Cardiac muscle cell (in vitro differentiated cells and primary cell): ENCODE measurements around the gene TSHR. TPM values are rescaled to one million over a fixed set of nuclear protein-coding genes. Genes with fewer than 3 reads are reported as not detected.

Source experiments
- DNase-seq, 2 donors: peaks; one replicate each; pipeline versions ENCODE4 v3.0.0 to v3.0.0-alpha.2; 2010 to 2017; ENCODE audit warnings: low read depth in 1 of 2, low spot score in 1 of 2
- H3K27ac ChIP-seq: fragments of 200-600 bp; sonication (generic); 2 replicates; pipeline ENCODE4 v1.5.1; 2016
- H3K27me3 ChIP-seq: fragments of 200-600 bp; sonication (generic); 2 replicates; pipeline ENCODE4 v1.6.0; 2016; ENCODE audit warnings: control low read depth
- H3K36me3 ChIP-seq: fragments of 200-600 bp; sonication (generic); 2 replicates; pipeline ENCODE4 v1.5.1; 2016; ENCODE audit warnings: control low read depth
- H3K4me1 ChIP-seq: fragments of 200-600 bp; sonication (generic); 2 replicates; pipeline ENCODE4 v1.8.1; 2017; ENCODE audit warnings: low read depth, mild to moderate bottlenecking, mixed run types
- H3K4me3 ChIP-seq: fragments of 200-600 bp; sonication (generic); 2 replicates; pipeline ENCODE4 v1.5.1; 2016; ENCODE audit warnings: mild to moderate bottlenecking
- H3K9me3 ChIP-seq: fragments of 200-600 bp; sonication (generic); 2 replicates; pipeline ENCODE4 v1.5.1; 2017; ENCODE audit warnings: low read depth, mild to moderate bottlenecking, control low read depth
- CTCF ChIP-seq: IDR thresholded peaks from 2 replicates; pipeline ENCODE4 v1.5.1; 2012; ENCODE audit warnings: low read depth, mild to moderate bottlenecking, low read length
- polyA plus RNA-seq: library from polyadenylated mRNA; unstranded; fragments of >200 nt; fragmentation: Nextera tagmentation; extraction: Ambion mirVana; gene quantifications from 2 replicates; pipeline ENCODE4 v1.2.1, GENCODE V29; 2016
- total RNA-seq: library from RNA; depleted of rRNA; stranded (reverse); fragments of >200 nt; gene quantifications from 2 replicates; pipeline ENCODE4 v1.2.3, GENCODE V29; 2016

Gene TSHR
- total and polyA plus RNA-seq, 2 experiments from 2014 or later: 0.38 to 1.2 TPM

GRCh38 chr14:81153187-81153586 is 197.8 kb downstream of the TSHR start:
- Histone ChIP-seq H3K4me3 (no peak overlapping the region), H3K27me3 (no peaks in the 10 kb centered on the region), H3K4me1 (no peaks in the 10 kb centered on the region), H3K27ac (no peak overlapping the region), H3K9me3 (no peaks in the 10 kb centered on the region), H3K36me3 (no peaks in the 10 kb centered on the region)
- TF ChIP-seq CTCF: no peak
- no peak for DNase-seq

- Histone ChIP-seq H3K36me3 (no peaks in the 10 kb centered on the region), H3K4me1 (no peaks in the 10 kb centered on the region), H3K27ac (no peak overlapping the region), H3K9me3 (no peaks in the 10 kb centered on the region), H3K4me3 (no peak overlapping the region), H3K27me3 (no peaks in the 10 kb centered on the region)
- DNase-seq: no peak
- no peak for TF ChIP-seq CTCF
These were observed 202.0 kb downstream of the TSHR start for GRCh38 chr14:81157431-81157830.

GRCh38 chr14:81161088-81161487 is 205.7 kb downstream of the TSHR start:
- Histone ChIP-seq H3K4me1 (no peaks in the 10 kb centered on the region), H3K27ac (no peak overlapping the region), H3K27me3 (no peaks in the 10 kb centered on the region), H3K4me3 (no peak overlapping the region), H3K36me3 (no peaks in the 10 kb centered on the region), H3K9me3 (no peaks in the 10 kb centered on the region)
- DNase-seq: no peak
- no peak for TF ChIP-seq CTCF

- Histone ChIP-seq H3K36me3 (no peaks in the 10 kb centered on the region), H3K27me3 (no peaks in the 10 kb centered on the region), H3K4me1 (no peaks in the 10 kb centered on the region), H3K4me3 (no peak overlapping the region), H3K9me3 (no peaks in the 10 kb centered on the region), H3K27ac (no peak overlapping the region)
- DNase-seq: no peak
- TF ChIP-seq CTCF: no peak
These were observed 206.3 kb downstream of the TSHR start for GRCh38 chr14:81161749-81162148.

GRCh38 chr14:81162941-81163340 is 207.5 kb downstream of the TSHR start:
- no peaks in the 10 kb centered on the region for H3K9me3 ChIP-seq
- no peaks in the 10 kb centered on the region for H3K27me3 ChIP-seq
- H3K27ac ChIP-seq: no peak overlapping the region
- no peak for TF ChIP-seq CTCF
- no peaks in the 10 kb centered on the region for H3K4me1 ChIP-seq
- no peak for DNase-seq
- H3K4me3 ChIP-seq: no peak overlapping the region
- H3K36me3 ChIP-seq: no peaks in the 10 kb centered on the region
